ENCODE measurements around the gene SPATS1.
"Not testable (repeated sequence)": the region's sequence is repeated elsewhere in the genome, so short reads cannot be mapped to it uniquely, and the experiment has no call there.

SPATS1 gene

GRCh38 chr6:44311304-44311703 lies 31.1 kb upstream of the SPATS1 start:
- no peak for DNase-seq (ENCODE audit: low read depth)

- no peak for DNase-seq (ENCODE audit: low read depth)
Measured at GRCh38 chr6:44311767-44312166, 30.7 kb upstream of the SPATS1 start.

- DNase-seq (ENCODE audit: low read depth) = peak; percentile 92
Measured at GRCh38 chr6:44312901-44313788, 29.3 kb upstream of the SPATS1 start, which contains the start of gene AARS2. Gene AARS2, minus strand, starts transcription at chr6:44313347. Its CDS starts 24 bp downstream, at chr6:44313323.

GRCh38 chr6:44314657-44315056 lies 27.8 kb upstream of the SPATS1 start:
- not testable (repeated sequence) for DNase-seq (ENCODE audit: low read depth)

- DNase-seq (ENCODE audit: low read depth) = no peak
Measured at GRCh38 chr6:44315516-44315915, 26.9 kb upstream of the SPATS1 start.

- no peak for DNase-seq (ENCODE audit: low read depth)
Measured at GRCh38 chr6:44315951-44316350, 26.5 kb upstream of the SPATS1 start.

- DNase-seq (ENCODE audit: low read depth) = no peak
Measured at GRCh38 chr6:44316481-44316880, 26.0 kb upstream of the SPATS1 start.

- DNase-seq (ENCODE audit: low read depth) = not testable (repeated sequence)
Measured at GRCh38 chr6:44317136-44317631, 25.3 kb upstream of the SPATS1 start.

- DNase-seq (ENCODE audit: low read depth) = no peak
Measured at GRCh38 chr6:44321210-44321609, 21.2 kb upstream of the SPATS1 start.

GRCh38 chr6:44327096-44327495 lies 15.4 kb upstream of the SPATS1 start:
- DNase-seq (ENCODE audit: low read depth) = no peak

GRCh38 chr6:44327760-44328159 lies 14.7 kb upstream of the SPATS1 start:
- no peak for DNase-seq (ENCODE audit: low read depth)

GRCh38 chr6:44328203-44328602 lies 14.2 kb upstream of the SPATS1 start:
- DNase-seq (ENCODE audit: low read depth) = not testable (repeated sequence)

GRCh38 chr6:44329858-44330257 lies 12.6 kb upstream of the SPATS1 start:
- no peak for DNase-seq (ENCODE audit: low read depth)

GRCh38 chr6:44332585-44332984 lies 9.9 kb upstream of the SPATS1 start:
- no peak for DNase-seq (ENCODE audit: low read depth)

GRCh38 chr6:44333273-44333919 lies 9.1 kb upstream of the SPATS1 start:
- no peak for DNase-seq (ENCODE audit: low read depth)

GRCh38 chr6:44333942-44334341 lies 8.5 kb upstream of the SPATS1 start:
- no peak for DNase-seq (ENCODE audit: low read depth)

- no peak for DNase-seq (ENCODE audit: low read depth)
Measured at GRCh38 chr6:44335631-44336030, 6.8 kb upstream of the SPATS1 start.

GRCh38 chr6:44338228-44339122 lies 4.0 kb upstream of the SPATS1 start:
- DNase-seq (ENCODE audit: low read depth) = peak; percentile 42

GRCh38 chr6:44339301-44339700 lies 3.1 kb upstream of the SPATS1 start:
- no peak for DNase-seq (ENCODE audit: low read depth)

- no peak for DNase-seq (ENCODE audit: low read depth)
Measured at GRCh38 chr6:44339763-44340625, 2.5 kb upstream of the SPATS1 start.
